Measurements from ENCODE around the gene HAUS5. TPM values are rescaled to one million over a fixed set of nuclear protein-coding genes. Genes with fewer than 3 reads are reported as not detected.

HAUS5 gene
- total and polyA plus RNA-seq, 2 of the 8 experiments (the other 6 are each of a cell fraction or from before 2014, with no cell fraction given), result 13.8 to 25.7 TPM

DNA sequence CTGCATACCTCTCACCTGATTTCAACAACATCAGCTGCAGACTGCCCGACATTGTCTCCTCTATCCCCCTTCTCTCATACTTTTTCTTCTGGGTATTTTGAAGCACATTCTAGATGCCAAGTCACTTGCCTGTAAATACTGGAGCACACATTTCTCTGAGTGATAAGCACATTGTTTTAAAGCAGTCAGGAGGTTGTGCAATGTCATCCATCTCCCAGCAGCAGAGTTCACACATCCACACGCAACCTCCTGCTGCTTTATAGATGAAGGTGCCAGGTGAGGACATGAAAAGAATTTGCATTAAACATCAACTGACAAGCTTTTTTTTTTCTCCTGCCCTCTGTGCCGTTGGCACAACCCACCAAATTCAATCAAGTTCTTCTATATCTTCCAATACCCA is 59.3 kb downstream of the HAUS5 start:
- Histone ChIP-seq H3K23me2 (ENCODE audit: low read depth, low read length) (no peaks in the 10 kb centered on the region; the same call in 1 of the 2 replicates), H4K91ac (replicated peaks; ENCODE audit: insufficient read length, low read length) (no peak overlapping the region), H2BK5ac (ENCODE audit: low read depth, low read length) (no peak overlapping the region), H3K9me3 (ENCODE audit: insufficient read depth in 2 of 2, low read depth in 1 of 2, low read length in 1 of 2) (no peaks in the 10 kb centered on the region), H2AFZ (ENCODE audit: low read length) (no peak overlapping the region), H3K27ac (ENCODE audit: low read depth, low read length) (no peak overlapping the region), H2BK120ac (replicated peaks; ENCODE audit: low read depth, low read length) (no peak overlapping the region), H2AK5ac (ENCODE audit: low read depth, low read length) (no peak overlapping the region), H3K4me3 (ENCODE audit: extremely low read depth in 1 of 4, insufficient read depth in 2 of 4, low read depth in 3 of 4, low read length in 4 of 4) (no peak overlapping the region), H3K4me2 (ENCODE audit: insufficient read depth in 1 of 2, low read depth in 2 of 2, low read length in 2 of 2) (no peak overlapping the region), H3K18ac (ENCODE audit: extremely low read depth, low read length) (no peak overlapping the region), H3K14ac (ENCODE audit: insufficient read length) (no peak overlapping the region), H3K9ac (replicated peaks in 1 of 4; ENCODE audit: extremely low read depth in 1 of 4, low read depth in 3 of 4, low read length in 3 of 4) (no peak overlapping the region), H3K4me1 (replicated peaks in 1 of 4; ENCODE audit: control insufficient read depth in 3 of 4, insufficient read depth in 4 of 4, low read length in 3 of 4) (peaks cover 0 to 3% (median 0%) of the 10 kb centered on the region in 4 experiments; a peak in 2 of 7 replicates), H3K79me1 (ENCODE audit: low read depth, low read length) (no peaks in the 10 kb centered on the region), H3K36me3 (ENCODE audit: control insufficient read depth in 2 of 4, insufficient read depth in 4 of 4, low read length in 3 of 4) (no peaks in the 10 kb centered on the region), H3K79me2 (ENCODE audit: control insufficient read depth in 1 of 2, insufficient read depth in 2 of 2, low read length in 2 of 2) (no peaks in the 10 kb centered on the region), H3K23ac (ENCODE audit: insufficient read length) (no peak overlapping the region), H4K5ac (ENCODE audit: insufficient read length, low read depth, low read length) (no peak overlapping the region), H3K56ac (replicated peaks; ENCODE audit: insufficient read length, low read depth, low read length) (no peak overlapping the region), H3K27me3 (replicated peaks in 1 of 4; ENCODE audit: control insufficient read depth in 3 of 4, extremely low read depth in 1 of 4, insufficient read depth in 3 of 4, low read length in 3 of 4) (peaks cover 0 to 4% (median 1%) of the 10 kb centered on the region in 4 experiments; a peak in 1 of 7 replicates), H2BK12ac (ENCODE audit: low read depth, low read length) (no peak overlapping the region), H4K20me1 (replicated peaks in 1 of 2; ENCODE audit: control insufficient read depth in 1 of 2, insufficient read depth in 2 of 2, low read length in 2 of 2) (no peaks in the 10 kb centered on the region), H2BK20ac (ENCODE audit: low read length) (no peak overlapping the region), H4K8ac (ENCODE audit: extremely low read depth, insufficient read depth, low read length) (no peak overlapping the region), H3K4ac (replicated peaks; ENCODE audit: insufficient read length, low read depth, low read length) (no peak overlapping the region), H2BK15ac (ENCODE audit: low read length) (no peak overlapping the region)
- DNase-seq (ENCODE audit: low read depth in 1 of 2, low spot score in 2 of 2) (no peak), FAIRE-seq (no peak)
- WGBS, 2 experiments (ENCODE audit: extremely low coverage in 1 of 2, insufficient coverage in 1 of 2, insufficient read length in 1 of 2, insufficient replicate concordance in 2 of 2, low coverage in 1 of 2, low lambda C conversion rate in 2 of 2, missing lambda C conversion rate in 1 of 2), result 85% methylated on average over 3 of the region's 3 CpGs; no CpG with 5 or more reads in 1 of the 2 experiments
- CTCF ChIA-PET (ENCODE audit: partially characterized antibody), result interaction anchor here (0.6 to 2.2 kb wide), 3 partner anchors 13 to 60 kb away, joined by 3 to 9 read pairs (median 4); partner anchors contain the start of gene HAUS5
- POLR2A ChIA-PET (ENCODE audit: partially characterized antibody), result interaction anchor here (0.6 to 1.1 kb wide), 2 partner anchors 16 to 48 kb away, joined by 3 read pairs; no protein-coding TSS in a partner anchor
- TF ChIP-seq, protein P1, sequence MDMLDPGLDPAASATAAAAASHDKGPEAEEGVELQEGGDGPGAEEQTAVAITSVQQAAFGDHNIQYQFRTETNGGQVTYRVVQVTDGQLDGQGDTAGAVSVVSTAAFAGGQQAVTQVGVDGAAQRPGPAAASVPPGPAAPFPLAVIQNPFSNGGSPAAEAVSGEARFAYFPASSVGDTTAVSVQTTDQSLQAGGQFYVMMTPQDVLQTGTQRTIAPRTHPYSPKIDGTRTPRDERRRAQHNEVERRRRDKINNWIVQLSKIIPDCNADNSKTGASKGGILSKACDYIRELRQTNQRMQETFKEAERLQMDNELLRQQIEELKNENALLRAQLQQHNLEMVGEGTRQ (IDR thresholded peaks at IDR 0.05; ENCODE audit: low read length), result no peak
- TF ChIP-seq NRF1 (IDR thresholded peaks at IDR 0.05; ENCODE audit: low read depth, low read length) (no peak), RBBP5 (IDR thresholded peaks at IDR 0.05; ENCODE audit: borderline replicate concordance, low read depth, low read length) (no peak), SUZ12 (IDR thresholded peaks at IDR 0.05; ENCODE audit: low read length) (no peak), KDM4A (IDR thresholded peaks at IDR 0.05; ENCODE audit: low read depth, low read length, severe bottlenecking) (no peak), POLR2AphosphoS5 (IDR thresholded peaks at IDR 0.05; ENCODE audit: low read depth, low read length) (no peak), SP2 (IDR thresholded peaks at IDR 0.05; ENCODE audit: low read length) (no peak)
- TF ChIP-seq, protein P2, sequence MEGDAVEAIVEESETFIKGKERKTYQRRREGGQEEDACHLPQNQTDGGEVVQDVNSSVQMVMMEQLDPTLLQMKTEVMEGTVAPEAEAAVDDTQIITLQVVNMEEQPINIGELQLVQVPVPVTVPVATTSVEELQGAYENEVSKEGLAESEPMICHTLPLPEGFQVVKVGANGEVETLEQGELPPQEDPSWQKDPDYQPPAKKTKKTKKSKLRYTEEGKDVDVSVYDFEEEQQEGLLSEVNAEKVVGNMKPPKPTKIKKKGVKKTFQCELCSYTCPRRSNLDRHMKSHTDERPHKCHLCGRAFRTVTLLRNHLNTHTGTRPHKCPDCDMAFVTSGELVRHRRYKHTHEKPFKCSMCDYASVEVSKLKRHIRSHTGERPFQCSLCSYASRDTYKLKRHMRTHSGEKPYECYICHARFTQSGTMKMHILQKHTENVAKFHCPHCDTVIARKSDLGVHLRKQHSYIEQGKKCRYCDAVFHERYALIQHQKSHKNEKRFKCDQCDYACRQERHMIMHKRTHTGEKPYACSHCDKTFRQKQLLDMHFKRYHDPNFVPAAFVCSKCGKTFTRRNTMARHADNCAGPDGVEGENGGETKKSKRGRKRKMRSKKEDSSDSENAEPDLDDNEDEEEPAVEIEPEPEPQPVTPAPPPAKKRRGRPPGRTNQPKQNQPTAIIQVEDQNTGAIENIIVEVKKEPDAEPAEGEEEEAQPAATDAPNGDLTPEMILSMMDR (IDR thresholded peaks at IDR 0.05; ENCODE audit: control extremely low read depth in 1 of 3, insufficient read depth in 1 of 3, low read depth in 1 of 3, low read length in 3 of 3), result no peak
